Measurements from ENCODE around the gene WDTC1. TPM values are rescaled to one million over a fixed set of nuclear protein-coding genes. Genes with fewer than 3 reads are reported as not detected.

The WDTC1 gene
- total and polyA plus RNA-seq, 2 of the 13 experiments (the other 11 are each of a cell fraction or from before 2014, with no cell fraction given): 5.5 TPM

DNA sequence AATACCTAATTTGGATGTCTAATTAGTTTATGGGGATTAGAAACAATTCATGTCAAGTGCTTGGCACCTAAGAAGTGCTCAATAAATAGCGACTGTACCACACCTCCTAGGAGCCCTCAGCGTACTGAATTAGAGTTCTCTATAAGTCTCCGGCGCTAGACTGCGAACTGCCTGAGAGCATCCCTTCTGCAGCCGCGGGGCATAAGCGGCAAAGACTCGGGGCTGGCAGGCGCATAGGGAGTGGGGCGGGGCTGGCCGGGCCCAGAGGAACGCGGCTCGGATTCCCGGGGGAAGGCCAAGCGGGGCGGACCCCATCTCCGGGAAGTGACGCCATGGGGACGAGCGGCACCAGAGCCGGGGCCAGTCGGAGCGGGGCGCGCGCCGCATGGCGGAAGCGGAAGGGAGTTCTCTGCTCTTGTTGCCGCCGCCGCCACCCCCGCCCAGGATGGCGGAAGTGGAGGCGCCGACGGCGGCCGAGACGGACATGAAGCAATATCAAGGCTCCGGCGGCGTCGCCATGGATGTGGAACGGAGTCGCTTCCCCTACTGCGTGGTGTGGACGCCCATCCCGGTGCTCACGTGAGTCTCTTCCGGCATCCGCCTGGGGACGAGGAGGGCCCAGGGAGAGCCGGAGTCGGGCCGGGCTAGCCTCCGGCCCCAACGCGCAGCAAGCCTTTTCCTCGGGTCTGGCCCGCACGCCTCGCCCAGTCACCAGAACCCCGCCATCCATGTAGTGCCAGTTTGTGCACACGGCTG lies 87.6 kb downstream of the WDTC1 start, which contains the start of gene TMEM222 (continued):
- TF ChIP-seq, protein P1, sequence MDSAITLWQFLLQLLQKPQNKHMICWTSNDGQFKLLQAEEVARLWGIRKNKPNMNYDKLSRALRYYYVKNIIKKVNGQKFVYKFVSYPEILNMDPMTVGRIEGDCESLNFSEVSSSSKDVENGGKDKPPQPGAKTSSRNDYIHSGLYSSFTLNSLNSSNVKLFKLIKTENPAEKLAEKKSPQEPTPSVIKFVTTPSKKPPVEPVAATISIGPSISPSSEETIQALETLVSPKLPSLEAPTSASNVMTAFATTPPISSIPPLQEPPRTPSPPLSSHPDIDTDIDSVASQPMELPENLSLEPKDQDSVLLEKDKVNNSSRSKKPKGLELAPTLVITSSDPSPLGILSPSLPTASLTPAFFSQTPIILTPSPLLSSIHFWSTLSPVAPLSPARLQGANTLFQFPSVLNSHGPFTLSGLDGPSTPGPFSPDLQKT (CRISPR knock-in tag; IDR thresholded peaks at IDR 0.05; ENCODE audit: borderline replicate concordance): no peak
- TF ChIP-seq HNRNPK (IDR thresholded peaks at IDR 0.05; ENCODE audit: low read depth, low read length, poor library complexity, severe bottlenecking): peak; percentile 61
- peak; percentile 64 for TF ChIP-seq GATAD2A (CRISPR knock-in tag; IDR thresholded peaks at IDR 0.05)
- TF ChIP-seq, protein P2, sequence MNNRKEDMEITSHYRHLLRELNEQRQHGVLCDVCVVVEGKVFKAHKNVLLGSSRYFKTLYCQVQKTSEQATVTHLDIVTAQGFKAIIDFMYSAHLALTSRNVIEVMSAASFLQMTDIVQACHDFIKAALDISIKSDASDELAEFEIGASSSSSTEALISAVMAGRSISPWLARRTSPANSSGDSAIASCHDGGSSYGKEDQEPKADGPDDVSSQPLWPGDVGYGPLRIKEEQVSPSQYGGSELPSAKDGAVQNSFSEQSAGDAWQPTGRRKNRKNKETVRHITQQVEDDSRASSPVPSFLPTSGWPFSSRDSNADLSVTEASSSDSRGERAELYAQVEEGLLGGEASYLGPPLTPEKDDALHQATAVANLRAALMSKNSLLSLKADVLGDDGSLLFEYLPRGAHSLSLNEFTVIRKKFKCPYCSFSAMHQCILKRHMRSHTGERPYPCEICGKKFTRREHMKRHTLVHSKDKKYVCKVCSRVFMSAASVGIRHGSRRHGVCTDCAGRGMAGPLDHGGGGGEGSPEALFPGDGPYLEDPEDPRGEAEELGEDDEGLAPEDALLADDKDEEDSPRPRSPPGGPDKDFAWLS (CRISPR knock-in tag; IDR thresholded peaks at IDR 0.05; ENCODE audit: borderline replicate concordance): no peak
- TF ChIP-seq ZNF773 (CRISPR knock-in tag; IDR thresholded peaks at IDR 0.05; ENCODE audit: borderline replicate concordance): 0 out of 2 replicates have a peak, but pooled peaks have one; percentile 12
- TF ChIP-seq, protein P3, sequence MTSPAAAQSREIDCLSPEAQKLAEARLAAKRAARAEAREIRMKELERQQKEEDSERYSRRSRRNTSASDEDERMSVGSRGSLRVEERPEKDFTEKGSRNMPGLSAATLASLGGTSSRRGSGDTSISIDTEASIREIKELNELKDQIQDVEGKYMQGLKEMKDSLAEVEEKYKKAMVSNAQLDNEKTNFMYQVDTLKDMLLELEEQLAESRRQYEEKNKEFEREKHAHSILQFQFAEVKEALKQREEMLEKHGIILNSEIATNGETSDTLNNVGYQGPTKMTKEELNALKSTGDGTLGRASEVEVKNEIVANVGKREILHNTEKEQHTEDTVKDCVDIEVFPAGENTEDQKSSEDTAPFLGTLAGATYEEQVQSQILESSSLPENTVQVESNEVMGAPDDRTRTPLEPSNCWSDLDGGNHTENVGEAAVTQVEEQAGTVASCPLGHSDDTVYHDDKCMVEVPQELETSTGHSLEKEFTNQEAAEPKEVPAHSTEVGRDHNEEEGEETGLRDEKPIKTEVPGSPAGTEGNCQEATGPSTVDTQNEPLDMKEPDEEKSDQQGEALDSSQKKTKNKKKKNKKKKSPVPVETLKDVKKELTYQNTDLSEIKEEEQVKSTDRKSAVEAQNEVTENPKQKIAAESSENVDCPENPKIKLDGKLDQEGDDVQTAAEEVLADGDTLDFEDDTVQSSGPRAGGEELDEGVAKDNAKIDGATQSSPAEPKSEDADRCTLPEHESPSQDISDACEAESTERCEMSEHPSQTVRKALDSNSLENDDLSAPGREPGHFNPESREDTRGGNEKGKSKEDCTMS (CRISPR knock-in tag; conservative IDR thresholded peaks at IDR 0.05): no peak
- TF ChIP-seq ZIK1 (CRISPR knock-in tag; IDR thresholded peaks at IDR 0.05; ENCODE audit: borderline replicate concordance, low read depth): peak; percentile 60; the same call in 1 of the 2 replicates
- TF ChIP-seq, protein P4, sequence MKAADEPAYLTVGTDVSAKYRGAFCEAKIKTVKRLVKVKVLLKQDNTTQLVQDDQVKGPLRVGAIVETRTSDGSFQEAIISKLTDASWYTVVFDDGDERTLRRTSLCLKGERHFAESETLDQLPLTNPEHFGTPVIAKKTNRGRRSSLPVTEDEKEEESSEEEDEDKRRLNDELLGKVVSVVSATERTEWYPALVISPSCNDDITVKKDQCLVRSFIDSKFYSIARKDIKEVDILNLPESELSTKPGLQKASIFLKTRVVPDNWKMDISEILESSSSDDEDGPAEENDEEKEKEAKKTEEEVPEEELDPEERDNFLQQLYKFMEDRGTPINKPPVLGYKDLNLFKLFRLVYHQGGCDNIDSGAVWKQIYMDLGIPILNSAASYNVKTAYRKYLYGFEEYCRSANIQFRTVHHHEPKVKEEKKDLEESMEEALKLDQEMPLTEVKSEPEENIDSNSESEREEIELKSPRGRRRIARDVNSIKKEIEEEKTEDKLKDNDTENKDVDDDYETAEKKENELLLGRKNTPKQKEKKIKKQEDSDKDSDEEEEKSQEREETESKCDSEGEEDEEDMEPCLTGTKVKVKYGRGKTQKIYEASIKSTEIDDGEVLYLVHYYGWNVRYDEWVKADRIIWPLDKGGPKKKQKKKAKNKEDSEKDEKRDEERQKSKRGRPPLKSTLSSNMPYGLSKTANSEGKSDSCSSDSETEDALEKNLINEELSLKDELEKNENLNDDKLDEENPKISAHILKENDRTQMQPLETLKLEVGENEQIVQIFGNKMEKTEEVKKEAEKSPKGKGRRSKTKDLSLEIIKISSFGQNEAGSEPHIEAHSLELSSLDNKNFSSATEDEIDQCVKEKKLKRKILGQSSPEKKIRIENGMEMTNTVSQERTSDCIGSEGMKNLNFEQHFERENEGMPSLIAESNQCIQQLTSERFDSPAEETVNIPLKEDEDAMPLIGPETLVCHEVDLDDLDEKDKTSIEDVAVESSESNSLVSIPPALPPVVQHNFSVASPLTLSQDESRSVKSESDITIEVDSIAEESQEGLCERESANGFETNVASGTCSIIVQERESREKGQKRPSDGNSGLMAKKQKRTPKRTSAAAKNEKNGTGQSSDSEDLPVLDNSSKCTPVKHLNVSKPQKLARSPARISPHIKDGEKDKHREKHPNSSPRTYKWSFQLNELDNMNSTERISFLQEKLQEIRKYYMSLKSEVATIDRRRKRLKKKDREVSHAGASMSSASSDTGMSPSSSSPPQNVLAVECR (CRISPR knock-in tag; IDR thresholded peaks at IDR 0.05; ENCODE audit: borderline replicate concordance): peak; percentile 95
- TF ChIP-seq, protein P5, sequence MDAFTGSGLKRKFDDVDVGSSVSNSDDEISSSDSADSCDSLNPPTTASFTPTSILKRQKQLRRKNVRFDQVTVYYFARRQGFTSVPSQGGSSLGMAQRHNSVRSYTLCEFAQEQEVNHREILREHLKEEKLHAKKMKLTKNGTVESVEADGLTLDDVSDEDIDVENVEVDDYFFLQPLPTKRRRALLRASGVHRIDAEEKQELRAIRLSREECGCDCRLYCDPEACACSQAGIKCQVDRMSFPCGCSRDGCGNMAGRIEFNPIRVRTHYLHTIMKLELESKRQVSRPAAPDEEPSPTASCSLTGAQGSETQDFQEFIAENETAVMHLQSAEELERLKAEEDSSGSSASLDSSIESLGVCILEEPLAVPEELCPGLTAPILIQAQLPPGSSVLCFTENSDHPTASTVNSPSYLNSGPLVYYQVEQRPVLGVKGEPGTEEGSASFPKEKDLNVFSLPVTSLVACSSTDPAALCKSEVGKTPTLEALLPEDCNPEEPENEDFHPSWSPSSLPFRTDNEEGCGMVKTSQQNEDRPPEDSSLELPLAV (CRISPR knock-in tag; conservative IDR thresholded peaks at IDR 0.05; ENCODE audit: low read depth): 0 out of 2 replicates have a peak, but pooled peaks have one; percentile 24
- TF ChIP-seq NFIC (IDR thresholded peaks at IDR 0.05; ENCODE audit: low read length): no peak
- TF ChIP-seq TSC22D2 (CRISPR knock-in tag; IDR thresholded peaks at IDR 0.05; ENCODE audit: borderline replicate concordance): peak; percentile 75
- TF ChIP-seq ZNF530 (CRISPR knock-in tag; IDR thresholded peaks at IDR 0.05; ENCODE audit: low read depth): no peak
- no peak for TF ChIP-seq ATAD3A (CRISPR knock-in tag; IDR thresholded peaks at IDR 0.05)
- peak; percentile 75 for TF ChIP-seq ZNF235 (CRISPR knock-in tag; IDR thresholded peaks at IDR 0.05; ENCODE audit: borderline replicate concordance)
- peak; percentile 96 for TF ChIP-seq RBFOX2 (IDR thresholded peaks at IDR 0.05; ENCODE audit: low read depth, low read length)
